Measurements from ENCODE around the gene GSTT2B.

DNA sequence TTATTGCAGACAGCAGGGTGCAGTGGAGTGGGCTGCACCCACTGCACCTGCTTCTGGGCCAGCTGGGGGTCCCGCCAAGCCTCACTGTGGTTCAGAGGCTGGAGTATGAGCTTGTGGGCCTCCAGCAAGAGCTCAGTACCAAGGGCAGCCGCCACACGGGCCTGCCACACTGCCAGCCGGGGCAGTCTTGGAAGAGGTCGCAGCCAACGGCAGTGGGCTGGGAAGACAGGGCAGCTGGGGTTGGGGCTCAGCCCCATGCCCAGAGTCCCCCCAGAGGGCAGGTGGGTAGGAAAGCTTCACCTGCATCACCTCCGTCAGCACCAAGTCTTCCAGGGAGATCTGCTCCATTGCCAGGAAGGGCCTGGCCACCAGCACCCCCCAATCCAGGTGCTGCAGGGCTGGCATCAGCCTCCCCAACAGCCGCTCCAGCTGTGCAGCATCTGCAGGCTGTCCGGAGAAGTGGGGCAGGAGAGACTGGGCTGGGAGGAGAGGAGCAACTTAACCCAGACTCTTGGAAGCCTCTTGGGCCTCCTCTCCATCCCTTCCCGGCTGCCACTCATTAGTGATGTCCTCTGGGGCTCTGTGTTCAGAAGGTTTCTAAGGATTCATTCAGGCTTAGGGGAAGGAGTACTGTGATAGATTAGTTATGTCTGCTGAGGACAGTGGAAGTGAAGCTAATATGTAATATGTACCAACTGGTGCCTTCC, 45.4 kb upstream of the GSTT2B start:
- TF ChIP-seq, protein P1, sequence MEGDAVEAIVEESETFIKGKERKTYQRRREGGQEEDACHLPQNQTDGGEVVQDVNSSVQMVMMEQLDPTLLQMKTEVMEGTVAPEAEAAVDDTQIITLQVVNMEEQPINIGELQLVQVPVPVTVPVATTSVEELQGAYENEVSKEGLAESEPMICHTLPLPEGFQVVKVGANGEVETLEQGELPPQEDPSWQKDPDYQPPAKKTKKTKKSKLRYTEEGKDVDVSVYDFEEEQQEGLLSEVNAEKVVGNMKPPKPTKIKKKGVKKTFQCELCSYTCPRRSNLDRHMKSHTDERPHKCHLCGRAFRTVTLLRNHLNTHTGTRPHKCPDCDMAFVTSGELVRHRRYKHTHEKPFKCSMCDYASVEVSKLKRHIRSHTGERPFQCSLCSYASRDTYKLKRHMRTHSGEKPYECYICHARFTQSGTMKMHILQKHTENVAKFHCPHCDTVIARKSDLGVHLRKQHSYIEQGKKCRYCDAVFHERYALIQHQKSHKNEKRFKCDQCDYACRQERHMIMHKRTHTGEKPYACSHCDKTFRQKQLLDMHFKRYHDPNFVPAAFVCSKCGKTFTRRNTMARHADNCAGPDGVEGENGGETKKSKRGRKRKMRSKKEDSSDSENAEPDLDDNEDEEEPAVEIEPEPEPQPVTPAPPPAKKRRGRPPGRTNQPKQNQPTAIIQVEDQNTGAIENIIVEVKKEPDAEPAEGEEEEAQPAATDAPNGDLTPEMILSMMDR (IDR thresholded peaks at IDR 0.05) = no peak
- TF ChIP-seq EZH2 (IDR thresholded peaks at IDR 0.05; ENCODE audit: borderline replicate concordance, insufficient read depth, low read depth, low read length, poor library complexity, severe bottlenecking) = no peak

Data from B cell (primary cell).